ENCODE data around the gene CPNE5. TPM values are rescaled to one million over a fixed set of nuclear protein-coding genes. Genes with fewer than 3 reads are reported as not detected.

Gene CPNE5
- total RNA-seq, 1 donor from 2014 or later: not detected

- H3K36me3 Mint-ChIP-seq: no peaks in the 10 kb centered on the region
- Histone ChIP-seq H3K9ac (peak within 1 kb of the TSS; percentile 11), H3K9me3 (ENCODE audit: low read depth) (no peaks in the 10 kb centered on the region), H3K4me2 (peak within 1 kb of the TSS; percentile 83), H3K36me3 (no peaks in the 10 kb centered on the region), H4K20me1 (ENCODE audit: low read depth) (no peaks in the 10 kb centered on the region), H3K4me3 (peak within 1 kb of the TSS; percentile 64), H3F3A (ENCODE audit: low read depth) (no peaks in the 10 kb centered on the region), H2AFZ (replicated peaks) (peak within 1 kb of the TSS; percentile 97), H3K27me3 (no peaks in the 10 kb centered on the region), H3K27ac (no peak within 1 kb of the TSS), H3K4me1 (peaks cover 6% of the 10 kb centered on the region), H3K79me2 (ENCODE audit: low read depth) (peaks cover 10% of the 10 kb centered on the region)
- peak within 1 kb of the TSS; percentile 93 for H3K27ac Mint-ChIP-seq
- DNase-seq (ENCODE audit: low spot score): peak; percentile 99
- H3K27me3 Mint-ChIP-seq (ENCODE audit: insufficient read depth, low read depth): peaks cover 2% of the 10 kb centered on the region
- peaks cover 2% of the 10 kb centered on the region for H3K9me3 Mint-ChIP-seq
- TF ChIP-seq EZH2 (IDR thresholded peaks at IDR 0.05): no peak
- TF ChIP-seq, protein P1, sequence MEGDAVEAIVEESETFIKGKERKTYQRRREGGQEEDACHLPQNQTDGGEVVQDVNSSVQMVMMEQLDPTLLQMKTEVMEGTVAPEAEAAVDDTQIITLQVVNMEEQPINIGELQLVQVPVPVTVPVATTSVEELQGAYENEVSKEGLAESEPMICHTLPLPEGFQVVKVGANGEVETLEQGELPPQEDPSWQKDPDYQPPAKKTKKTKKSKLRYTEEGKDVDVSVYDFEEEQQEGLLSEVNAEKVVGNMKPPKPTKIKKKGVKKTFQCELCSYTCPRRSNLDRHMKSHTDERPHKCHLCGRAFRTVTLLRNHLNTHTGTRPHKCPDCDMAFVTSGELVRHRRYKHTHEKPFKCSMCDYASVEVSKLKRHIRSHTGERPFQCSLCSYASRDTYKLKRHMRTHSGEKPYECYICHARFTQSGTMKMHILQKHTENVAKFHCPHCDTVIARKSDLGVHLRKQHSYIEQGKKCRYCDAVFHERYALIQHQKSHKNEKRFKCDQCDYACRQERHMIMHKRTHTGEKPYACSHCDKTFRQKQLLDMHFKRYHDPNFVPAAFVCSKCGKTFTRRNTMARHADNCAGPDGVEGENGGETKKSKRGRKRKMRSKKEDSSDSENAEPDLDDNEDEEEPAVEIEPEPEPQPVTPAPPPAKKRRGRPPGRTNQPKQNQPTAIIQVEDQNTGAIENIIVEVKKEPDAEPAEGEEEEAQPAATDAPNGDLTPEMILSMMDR (IDR thresholded peaks at IDR 0.05): peak; percentile 85
- no peak for TF ChIP-seq EZH2phosphoT487 (IDR thresholded peaks at IDR 0.05)
- H3K4me3 Mint-ChIP-seq: peak within 1 kb of the TSS; percentile 95
- H3K4me1 Mint-ChIP-seq: peaks cover 19% of the 10 kb centered on the region
Measured at GRCh38 chr6:36885461-36886401, 46.5 kb upstream of the CPNE5 start, which contains the start of gene C6orf89. TSS of gene C6orf89 (plus strand) at chr6:36885952. CDS start at chr6:36899445, 13,493 bp downstream.

DNA sequence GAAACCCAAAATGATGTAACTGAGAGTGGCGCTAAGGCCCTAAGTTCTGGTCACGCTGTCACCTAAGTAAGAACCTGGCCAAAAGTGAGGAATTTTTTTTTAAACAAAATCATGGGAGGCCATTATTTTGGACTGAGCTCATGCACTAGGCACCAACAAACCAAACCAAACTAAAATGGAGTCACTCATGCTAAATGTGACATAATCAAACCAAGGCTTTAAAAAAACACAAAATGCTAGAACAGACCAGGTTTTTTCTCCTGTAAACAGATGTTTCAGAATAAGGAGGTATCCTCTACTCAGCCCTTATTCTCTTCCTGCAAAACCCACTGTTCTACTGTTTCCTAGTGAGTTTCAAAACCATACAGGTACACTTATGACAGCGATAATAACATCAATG is 45.4 kb upstream of the CPNE5 start:
- H4K20me1 ChIP-seq (ENCODE audit: low read depth): no peaks in the 10 kb centered on the region
- no peaks in the 10 kb centered on the region for H3K9me3 ChIP-seq (ENCODE audit: low read depth)
- no peak overlapping the region for H3K4me3 Mint-ChIP-seq
- TF ChIP-seq, protein P1 (IDR thresholded peaks at IDR 0.05): no peak
- TF ChIP-seq EZH2 (IDR thresholded peaks at IDR 0.05): no peak
- no peak for TF ChIP-seq EZH2phosphoT487 (IDR thresholded peaks at IDR 0.05)
- peaks cover 6% of the 10 kb centered on the region for H3K4me1 ChIP-seq
- peaks cover 19% of the 10 kb centered on the region for H3K4me1 Mint-ChIP-seq
- H3K36me3 Mint-ChIP-seq: no peaks in the 10 kb centered on the region
- H3K27me3 ChIP-seq: no peaks in the 10 kb centered on the region
- H3K27ac Mint-ChIP-seq: peak overlapping the region; percentile 50
- no peak for DNase-seq (ENCODE audit: low spot score)
- no peaks in the 10 kb centered on the region for H3K36me3 ChIP-seq
- peak overlapping the region; percentile 97 for H2AFZ ChIP-seq (replicated peaks)
- H3K27ac ChIP-seq: no peak overlapping the region
- H3F3A ChIP-seq (ENCODE audit: low read depth): no peaks in the 10 kb centered on the region
- H3K27me3 Mint-ChIP-seq (ENCODE audit: insufficient read depth, low read depth): peaks cover 2% of the 10 kb centered on the region
- peaks cover 2% of the 10 kb centered on the region for H3K9me3 Mint-ChIP-seq
- H3K4me3 ChIP-seq: no peak overlapping the region
- no peak overlapping the region for H3K4me2 ChIP-seq
- peaks cover 10% of the 10 kb centered on the region for H3K79me2 ChIP-seq (ENCODE audit: low read depth)
- H3K9ac ChIP-seq: no peak overlapping the region

GRCh38 chr6:36875250-36875633 is 36.0 kb upstream of the CPNE5 start:
- Histone ChIP-seq H3K36me3 (peaks cover 2% of the 10 kb centered on the region), H3K27me3 (peaks cover 13% of the 10 kb centered on the region), H2AFZ (replicated peaks) (peak overlapping the region; percentile 98), H3K27ac (peak overlapping the region; percentile 24), H4K20me1 (ENCODE audit: low read depth) (no peaks in the 10 kb centered on the region), H3F3A (ENCODE audit: low read depth) (peaks cover 19% of the 10 kb centered on the region), H3K9me3 (ENCODE audit: low read depth) (no peaks in the 10 kb centered on the region), H3K4me2 (peak overlapping the region; percentile 92), H3K4me3 (peak overlapping the region; percentile 84), H3K9ac (peak overlapping the region; percentile 92), H3K79me2 (ENCODE audit: low read depth) (peaks cover 43% of the 10 kb centered on the region), H3K4me1 (peaks cover 8% of the 10 kb centered on the region)
- no peak for TF ChIP-seq EZH2phosphoT487 (IDR thresholded peaks at IDR 0.05)
- no peak for TF ChIP-seq EZH2 (IDR thresholded peaks at IDR 0.05)
- TF ChIP-seq, protein P1 (IDR thresholded peaks at IDR 0.05): no peak
- Mint-ChIP-seq H3K9me3 (no peaks in the 10 kb centered on the region), H3K27ac (peak overlapping the region; percentile 100), H3K36me3 (peaks cover 4% of the 10 kb centered on the region), H3K4me1 (peaks cover 27% of the 10 kb centered on the region), H3K27me3 (ENCODE audit: insufficient read depth, low read depth) (no peaks in the 10 kb centered on the region), H3K4me3 (peak overlapping the region; percentile 98)
- DNase-seq (ENCODE audit: low spot score): no peak
